Testis (tissue), 3 donors: ENCODE results near the gene SND1. TPM values are rescaled to one million over a fixed set of nuclear protein-coding genes. Genes with fewer than 3 reads are reported as not detected.
A peak's percentile ranks its signal among the peaks of the same experiment; 100 is the strongest.

Experiments used
- DNase-seq: peaks from one replicate; pipeline ENCODE4 v3.0.0-alpha.2; 2019
- H3K27ac ChIP-seq, 2 donors: fragments of 200-600 bp; sonication (generic); one replicate each; pipeline ENCODE4 v1.5.1; 2019
- H3K27me3 ChIP-seq: fragments of 200-600 bp; sonication (generic); one replicate; pipeline ENCODE4 v1.5.1; 2019
- H3K36me3 ChIP-seq: fragments of 200-600 bp; sonication (generic); one replicate; pipeline ENCODE4 v1.5.1; 2017; ENCODE audit warnings: low read depth; ENCODE audit errors: missing control alignments
- H3K4me1 ChIP-seq: fragments of 200-600 bp; sonication (generic); one replicate; pipeline ENCODE4 v1.5.1; 2019
- H3K4me3 ChIP-seq, 2 donors: fragments of 200-600 bp; sonication (generic); one replicate each; pipeline ENCODE4 v1.5.1; 2017 to 2019
- H3K9me3 ChIP-seq: fragments of 200-600 bp; sonication (generic); one replicate; pipeline ENCODE4 v1.5.1; 2017
- CTCF ChIP-seq, 3 experiments: fragments of 450-650 bp in 2 of 3; fragments of 200-600 bp in 1 of 3; sonication (generic) in 1 of 3; IDR thresholded peaks; one replicate each; pipeline ENCODE4 v1.5.1; 2016 to 2019; ENCODE audit warnings: antibody characterized with exemption in 3 of 3, mild to moderate bottlenecking in 2 of 3, moderate library complexity in 1 of 3
- POLR2A ChIP-seq: fragments of 450-650 bp; IDR thresholded peaks from one replicate; pipeline ENCODE4 v1.6.1; 2017; ENCODE audit warnings: antibody characterized with exemption, mild to moderate bottlenecking, moderate library complexity
- WGBS, 2 donors: methylation state at CpG; one replicate each; pipeline ENCODE4 v1.1.5; 2018; 5-methylcytosine and 5-hydroxymethylcytosine counted together
- intact Hi-C: fragments of 100-400 bp; cut with DNase I; formaldehyde crosslinking; loops from one replicate; pipeline ENCODE4 v1.15.1; 2023; ENCODE audit warnings: low total_unique reads
- polyA plus RNA-seq: library from polyadenylated mRNA; stranded (reverse); fragments of 350-450 nt; fragmentation: Illumina TruSeq; extraction: RNeasy Lipid Tissue Mini Kit (QIAGEN cat#74804); gene quantifications from one replicate; pipeline ENCODE4 v1.2.3, GENCODE V29; 2014; ENCODE audit warnings: low read depth, low replicate concordance; ENCODE audit not compliant: insufficient read depth
- total RNA-seq, 2 donors: library from RNA; depleted of rRNA; stranded (reverse); fragments of >200 nt; gene quantifications; one replicate each; pipeline ENCODE4 v1.2.3, GENCODE V29; 2016

The SND1 gene
- total and polyA plus RNA-seq, 3 donors from 2014 or later: 132 to 207 (median 179) TPM

DNA sequence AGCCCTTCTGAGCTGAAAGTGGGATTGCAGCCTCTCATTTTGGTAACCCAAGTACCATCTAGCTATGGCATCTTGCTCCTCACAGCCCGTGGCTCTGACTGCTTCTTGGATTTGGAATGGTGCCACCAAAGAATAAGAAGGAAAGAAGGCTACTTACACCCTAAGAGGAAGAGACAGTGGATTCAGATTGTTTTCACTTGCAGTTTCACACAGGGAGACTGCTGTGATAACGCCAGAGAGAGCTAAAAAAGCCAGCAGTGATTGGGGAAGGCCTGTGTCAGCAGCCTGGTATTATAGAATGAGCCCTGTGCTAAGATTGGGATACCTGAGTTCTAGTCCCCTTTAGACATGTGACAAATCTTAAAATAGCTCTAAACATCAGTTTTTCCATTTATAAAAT, 382.8 kb downstream of the SND1 start:
- TF ChIP-seq POLR2A (no peak), CTCF (IDR thresholded peaks at IDR 0.05) (no peak)
- 39 to 51% methylated on average over 2 of the region's 2 CpGs for WGBS, 2 donors
- no peak overlapping the region for H3K4me3 ChIP-seq
- DNase-seq: no peak
- H3K36me3 ChIP-seq: no peaks in the 10 kb centered on the region
- intact Hi-C loops: no loop called here
- H3K4me1 ChIP-seq: peaks cover 4% of the 10 kb centered on the region
- H3K27ac ChIP-seq: no peak overlapping the region
- no peaks in the 10 kb centered on the region for H3K9me3 ChIP-seq
- H3K27me3 ChIP-seq: no peaks in the 10 kb centered on the region

GRCh38 chr7:128035712-128036111, 383.7 kb downstream of the SND1 start:
- Histone ChIP-seq H3K4me1 (peaks cover 4% of the 10 kb centered on the region), H3K27me3 (no peaks in the 10 kb centered on the region), H3K4me3 (no peak overlapping the region), H3K9me3 (no peaks in the 10 kb centered on the region), H3K27ac (no peak overlapping the region), H3K36me3 (no peaks in the 10 kb centered on the region)
- intact Hi-C loops: no loop called here
- peak in 1 of 3 experiments; percentile 36 for TF ChIP-seq CTCF (IDR thresholded peaks at IDR 0.05)
- TF ChIP-seq POLR2A: no peak
- DNase-seq: no peak
- WGBS, 2 donors: 63 to 71% methylated on average over 3 of the region's 3 CpGs

- Histone ChIP-seq H3K4me3 (no peak overlapping the region), H3K36me3 (no peaks in the 10 kb centered on the region), H3K27ac (no peak overlapping the region), H3K9me3 (no peaks in the 10 kb centered on the region), H3K4me1 (peaks cover 4% of the 10 kb centered on the region), H3K27me3 (no peaks in the 10 kb centered on the region)
- intact Hi-C loops: no loop called here
- no peak for DNase-seq
- WGBS, 2 donors: 75 to 77% methylated on average over 4 of the region's 4 CpGs
- TF ChIP-seq CTCF (IDR thresholded peaks at IDR 0.05) (no peak), POLR2A (no peak)
Measured at GRCh38 chr7:128036226-128036940, 384.4 kb downstream of the SND1 start.

DNA sequence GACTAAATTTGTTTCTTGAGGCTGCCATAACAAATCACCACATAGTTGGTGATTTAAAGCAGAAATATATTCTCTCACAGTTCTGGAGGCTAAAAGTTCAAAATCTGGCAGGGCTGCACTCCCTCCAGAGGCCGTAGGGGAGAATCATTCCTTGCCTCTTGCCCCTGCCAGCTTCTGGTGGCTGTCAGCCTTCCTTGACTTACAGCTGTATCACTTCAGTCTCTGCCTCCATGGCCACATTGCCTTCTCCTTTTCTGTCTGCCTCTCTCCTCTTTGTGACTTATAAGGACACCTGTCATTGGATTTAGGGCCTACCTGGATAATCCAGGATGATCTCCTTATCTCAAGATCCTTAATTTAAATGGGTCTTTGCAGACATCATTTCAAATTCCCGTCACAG, 385.1 kb downstream of the SND1 start:
- Histone ChIP-seq H3K4me1 (peaks cover 4% of the 10 kb centered on the region), H3K36me3 (no peaks in the 10 kb centered on the region), H3K27ac (no peak overlapping the region), H3K9me3 (no peaks in the 10 kb centered on the region), H3K4me3 (no peak overlapping the region), H3K27me3 (no peaks in the 10 kb centered on the region)
- 93 to 94% methylated on average over 2 of the region's 2 CpGs for WGBS, 2 donors
- TF ChIP-seq CTCF (IDR thresholded peaks at IDR 0.05): no peak
- TF ChIP-seq POLR2A: no peak
- DNase-seq: no peak
- intact Hi-C loops: no loop called here
